Caki2 (cell line): ENCODE measurements around the gene SCTR. TPM values are rescaled to one million over a fixed set of nuclear protein-coding genes. Genes with fewer than 3 reads are reported as not detected.

Experiments used
- DNase-seq: peaks from one replicate; pipeline ENCODE4 v3.0.0-alpha.2; 2015; ENCODE audit warnings: low read depth
- in situ Hi-C: cut with HindIII; loops from 2 replicates; pipeline ENCODE4 v1.10.0; 2016; ENCODE audit warnings: low sequenced_read_pairs, low pct_unique_long_range_greater_than_20kb, mixed read lengths
- total RNA-seq: library from RNA; depleted of rRNA; stranded (reverse); fragments of >200 nt; shearing (Covaris generic); gene quantifications from 2 replicates; pipeline ENCODE4 v1.2.3, GENCODE V29; 2014; ENCODE audit warnings: low replicate concordance; rRNA removed

Gene SCTR
- total RNA-seq: not detected in 2 replicates

GRCh38 chr2:119523952-119524694, at the start of gene SCTR:
Gene SCTR (minus strand): TSS chr2:119524483. CDS start chr2:119524226, 257 bp downstream.
- DNase-seq: no peak
- in situ Hi-C loops: no loop called here

GRCh38 chr2:119567292-119567691, 43.0 kb upstream of the SCTR start:
- in situ Hi-C loops: no loop called here
- DNase-seq: no peak

GRCh38 chr2:119565481-119565880, 41.2 kb upstream of the SCTR start:
- DNase-seq: no peak
- in situ Hi-C loops: no loop called here

GRCh38 chr2:119553687-119554344, 29.5 kb upstream of the SCTR start:
- no peak for DNase-seq
- in situ Hi-C loops: no loop called here

- DNase-seq: no peak
- in situ Hi-C loops: no loop called here
Measured at GRCh38 chr2:119552902-119553301, 28.6 kb upstream of the SCTR start.

GRCh38 chr2:119550856-119551255, 26.6 kb upstream of the SCTR start:
- DNase-seq: no peak
- in situ Hi-C loops: no loop called here

- DNase-seq: no peak
- in situ Hi-C loops: no loop called here
Measured at GRCh38 chr2:119550346-119550745, 26.1 kb upstream of the SCTR start.

GRCh38 chr2:119549241-119549640, 25.0 kb upstream of the SCTR start:
- in situ Hi-C loops: no loop called here
- DNase-seq: peak; percentile 43

GRCh38 chr2:119548516-119549120, 24.3 kb upstream of the SCTR start:
- in situ Hi-C loops: no loop called here
- peak; percentile 34 for DNase-seq

GRCh38 chr2:119546447-119546767, 22.1 kb upstream of the SCTR start:
- DNase-seq: no peak
- in situ Hi-C loops: no loop called here

GRCh38 chr2:119545754-119546446, 21.6 kb upstream of the SCTR start:
- DNase-seq: peak; percentile 71
- in situ Hi-C loops: no loop called here

- in situ Hi-C loops: no loop called here
- DNase-seq: peak; percentile 78
Measured at GRCh38 chr2:119544939-119545475, 20.7 kb upstream of the SCTR start.

GRCh38 chr2:119544075-119544938, 20.0 kb upstream of the SCTR start, which contains the start of gene CFAP221:
Gene CFAP221 (plus strand): TSS chr2:119544449. CDS start chr2:119546132, 1,683 bp downstream.
- peak; percentile 85 for DNase-seq
- in situ Hi-C loops: no loop called here

GRCh38 chr2:119541476-119541875, 17.2 kb upstream of the SCTR start:
- DNase-seq: no peak
- in situ Hi-C loops: no loop called here

- DNase-seq: no peak
- in situ Hi-C loops: no loop called here
Measured at GRCh38 chr2:119537792-119538191, 13.5 kb upstream of the SCTR start.

GRCh38 chr2:119536707-119537106, 12.4 kb upstream of the SCTR start:
- no peak for DNase-seq
- in situ Hi-C loops: no loop called here

GRCh38 chr2:119536211-119536610, 11.9 kb upstream of the SCTR start:
- DNase-seq: no peak

GRCh38 chr2:119533560-119533959, 9.3 kb upstream of the SCTR start:
- in situ Hi-C loops: no loop called here
- no peak for DNase-seq

More at GRCh38 chr2:119536211-119536610, 11.9 kb upstream of the SCTR start:
- in situ Hi-C loops: no loop called here
